ENCODE data around the gene CCDC138. TPM values are rescaled to one million over a fixed set of nuclear protein-coding genes. Genes with fewer than 3 reads are reported as not detected.
"Not testable (repeated sequence)": the region's sequence is repeated elsewhere in the genome, so short reads cannot be mapped to it uniquely, and the experiment has no call there.

Gene CCDC138
- 4.2 TPM for total RNA-seq

GRCh38 chr2:108786354-108787215, at the start of gene CCDC138:
CCDC138 (plus strand) TSS chr2:108786771; CDS start chr2:108786823, 52 bp downstream.
- ATAC-seq: peak; percentile 99

- ATAC-seq: not testable (repeated sequence)
Observed at GRCh38 chr2:108757973-108758372, 28.6 kb upstream of the CCDC138 start.

- not testable (repeated sequence) for ATAC-seq
Observed at GRCh38 chr2:108762618-108763017, 24.0 kb upstream of the CCDC138 start.

- ATAC-seq: not testable (repeated sequence)
Observed at GRCh38 chr2:108766671-108767070, 19.9 kb upstream of the CCDC138 start.

- ATAC-seq: not testable (repeated sequence)
Observed at GRCh38 chr2:108767859-108768258, 18.7 kb upstream of the CCDC138 start.

- no peak for ATAC-seq
Observed at GRCh38 chr2:108776475-108776874, 10.1 kb upstream of the CCDC138 start.

- no peak for ATAC-seq
Observed at GRCh38 chr2:108778857-108779256, 7.7 kb upstream of the CCDC138 start.

- ATAC-seq: peak; percentile 26
Observed at GRCh38 chr2:108786008-108786353, 590 bp upstream of the CCDC138 start.

GRCh38 chr2:108787216-108787541, 608 bp downstream of the CCDC138 start:
- no peak for ATAC-seq

GRCh38 chr2:108803045-108803736, 16.6 kb downstream of the CCDC138 start:
- ATAC-seq: no peak

- ATAC-seq: no peak
Observed at GRCh38 chr2:108805032-108805431, 18.5 kb downstream of the CCDC138 start.

- ATAC-seq: no peak
Observed at GRCh38 chr2:108805782-108806181, 19.2 kb downstream of the CCDC138 start.

- no peak for ATAC-seq
Observed at GRCh38 chr2:108806371-108807113, 20.0 kb downstream of the CCDC138 start.

- ATAC-seq: no peak
Observed at GRCh38 chr2:108809936-108810335, 23.4 kb downstream of the CCDC138 start.

- no peak for ATAC-seq
Observed at GRCh38 chr2:108810993-108811957, 24.7 kb downstream of the CCDC138 start.

- ATAC-seq: no peak
Observed at GRCh38 chr2:108813732-108814131, 27.2 kb downstream of the CCDC138 start.

- ATAC-seq: no peak
Observed at GRCh38 chr2:108820482-108820881, 33.9 kb downstream of the CCDC138 start.

GRCh38 chr2:108823286-108823685, 36.7 kb downstream of the CCDC138 start:
- ATAC-seq: no peak

- no peak for ATAC-seq
Observed at GRCh38 chr2:108824316-108825070, 37.9 kb downstream of the CCDC138 start.

GRCh38 chr2:108825254-108825653, 38.7 kb downstream of the CCDC138 start:
- no peak for ATAC-seq

GRCh38 chr2:108825736-108826135, 39.2 kb downstream of the CCDC138 start:
- ATAC-seq: no peak

Measured in esophagus mucosa (tissue), 1 donor.